ENCODE data around the gene SLC31A1. TPM values are rescaled to one million over a fixed set of nuclear protein-coding genes. Genes with fewer than 3 reads are reported as not detected.
"Not testable (repeated sequence)": the region's sequence is repeated elsewhere in the genome, so short reads cannot be mapped to it uniquely, and the experiment has no call there.

The SLC31A1 gene
- total RNA-seq, 1 experiment from 2014 or later, result 17.6 TPM

GRCh38 chr9:113290052-113290607 lies 68.8 kb downstream of the SLC31A1 start:
- Histone ChIP-seq H3K27me3 (ENCODE audit: control insufficient read depth, insufficient read depth, low read length) (no peaks in the 10 kb centered on the region), H3K27ac (ENCODE audit: low read length) (no peak overlapping the region), H3K4me1 (ENCODE audit: control insufficient read depth, insufficient read depth, low read length) (no peaks in the 10 kb centered on the region), H3K36me3 (ENCODE audit: control insufficient read depth, insufficient read depth, low read length) (peaks cover 23% of the 10 kb centered on the region), H3K9me3 (ENCODE audit: control insufficient read depth, insufficient read depth, low read depth, low read length) (no peaks in the 10 kb centered on the region), H3K4me3 (ENCODE audit: low read depth in 2 of 2, low read length in 2 of 2) (no peak overlapping the region)
- ChIA-PET CTCF (no interaction called here), POLR2A (no interaction called here)
- ATAC-seq (no peak), DNase-seq (ENCODE audit: low read depth, low spot score) (no peak)
- in situ Hi-C loops (cut with HindIII; ENCODE audit: low pct_unique_long_range_greater_than_20kb, low sequenced_read_pairs) (no loop called here), intact Hi-C loops (cut with micrococcal nuclease; ENCODE audit: unreplicated experiment) (no loop called here)
- no TSS peak for BruUV-seq (replicated peaks)
- TF ChIP-seq, protein P1, sequence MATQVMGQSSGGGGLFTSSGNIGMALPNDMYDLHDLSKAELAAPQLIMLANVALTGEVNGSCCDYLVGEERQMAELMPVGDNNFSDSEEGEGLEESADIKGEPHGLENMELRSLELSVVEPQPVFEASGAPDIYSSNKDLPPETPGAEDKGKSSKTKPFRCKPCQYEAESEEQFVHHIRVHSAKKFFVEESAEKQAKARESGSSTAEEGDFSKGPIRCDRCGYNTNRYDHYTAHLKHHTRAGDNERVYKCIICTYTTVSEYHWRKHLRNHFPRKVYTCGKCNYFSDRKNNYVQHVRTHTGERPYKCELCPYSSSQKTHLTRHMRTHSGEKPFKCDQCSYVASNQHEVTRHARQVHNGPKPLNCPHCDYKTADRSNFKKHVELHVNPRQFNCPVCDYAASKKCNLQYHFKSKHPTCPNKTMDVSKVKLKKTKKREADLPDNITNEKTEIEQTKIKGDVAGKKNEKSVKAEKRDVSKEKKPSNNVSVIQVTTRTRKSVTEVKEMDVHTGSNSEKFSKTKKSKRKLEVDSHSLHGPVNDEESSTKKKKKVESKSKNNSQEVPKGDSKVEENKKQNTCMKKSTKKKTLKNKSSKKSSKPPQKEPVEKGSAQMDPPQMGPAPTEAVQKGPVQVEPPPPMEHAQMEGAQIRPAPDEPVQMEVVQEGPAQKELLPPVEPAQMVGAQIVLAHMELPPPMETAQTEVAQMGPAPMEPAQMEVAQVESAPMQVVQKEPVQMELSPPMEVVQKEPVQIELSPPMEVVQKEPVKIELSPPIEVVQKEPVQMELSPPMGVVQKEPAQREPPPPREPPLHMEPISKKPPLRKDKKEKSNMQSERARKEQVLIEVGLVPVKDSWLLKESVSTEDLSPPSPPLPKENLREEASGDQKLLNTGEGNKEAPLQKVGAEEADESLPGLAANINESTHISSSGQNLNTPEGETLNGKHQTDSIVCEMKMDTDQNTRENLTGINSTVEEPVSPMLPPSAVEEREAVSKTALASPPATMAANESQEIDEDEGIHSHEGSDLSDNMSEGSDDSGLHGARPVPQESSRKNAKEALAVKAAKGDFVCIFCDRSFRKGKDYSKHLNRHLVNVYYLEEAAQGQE (IDR thresholded peaks at IDR 0.05; ENCODE audit: insufficient read depth in 1 of 2, low read depth in 2 of 2, low read length in 1 of 2), result no peak
- no peak for TF ChIP-seq TCF7L2 (IDR thresholded peaks at IDR 0.05; ENCODE audit: low read depth, low read length)
- no peak for TF ChIP-seq CTCF (IDR thresholded peaks at IDR 0.05)
- no peak for TF ChIP-seq SIN3A (IDR thresholded peaks at IDR 0.05; ENCODE audit: borderline replicate concordance, insufficient read depth, low read depth, low read length)
- no peak for TF ChIP-seq POLR2AphosphoS5 (IDR thresholded peaks at IDR 0.05; ENCODE audit: low read depth, low read length)

DNA sequence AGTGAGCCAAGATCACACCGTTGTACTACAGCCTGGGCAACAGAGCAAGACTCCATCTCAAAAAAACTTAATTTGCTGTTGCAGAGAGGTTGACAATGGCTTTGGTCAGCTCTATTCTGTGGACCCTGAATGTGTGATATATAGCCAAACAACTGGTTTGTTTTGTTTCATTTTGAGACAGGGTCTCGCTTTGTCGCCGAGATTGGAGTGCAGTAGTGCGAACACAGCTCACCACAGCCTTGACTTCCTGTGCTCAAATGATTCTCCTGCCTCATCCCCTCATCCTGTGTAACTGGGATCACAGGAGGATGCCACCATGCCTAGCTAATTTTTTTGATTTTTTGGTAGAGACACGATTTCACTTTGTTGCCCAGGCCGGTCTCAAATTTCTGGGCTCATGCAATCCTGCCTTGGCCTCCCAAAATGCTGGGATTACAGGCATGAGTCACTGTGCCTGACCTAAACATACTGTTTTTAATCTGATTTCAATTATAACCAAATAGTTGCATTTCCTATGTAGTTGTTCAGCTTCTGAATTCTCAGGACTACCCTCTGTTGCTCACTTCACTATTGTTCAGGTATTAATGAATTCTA lies 72.0 kb downstream of the SLC31A1 start:
- ChIA-PET POLR2A (no interaction called here), CTCF (no interaction called here)
- Histone ChIP-seq H3K4me3 (ENCODE audit: low read depth in 2 of 2, low read length in 2 of 2) (no peak overlapping the region), H3K27me3 (ENCODE audit: control insufficient read depth, insufficient read depth, low read length) (no peaks in the 10 kb centered on the region), H3K4me1 (ENCODE audit: control insufficient read depth, insufficient read depth, low read length) (no peaks in the 10 kb centered on the region), H3K9me3 (ENCODE audit: control insufficient read depth, insufficient read depth, low read depth, low read length) (no peaks in the 10 kb centered on the region), H3K27ac (ENCODE audit: low read length) (no peak overlapping the region), H3K36me3 (ENCODE audit: control insufficient read depth, insufficient read depth, low read length) (peaks cover 8% of the 10 kb centered on the region)
- no TSS peak for BruUV-seq (replicated peaks)
- in situ Hi-C loops (cut with HindIII; ENCODE audit: low pct_unique_long_range_greater_than_20kb, low sequenced_read_pairs) (no loop called here), intact Hi-C loops (cut with micrococcal nuclease; ENCODE audit: unreplicated experiment) (no loop called here)
- no peak for DNase-seq (ENCODE audit: low read depth, low spot score)
- TF ChIP-seq CTCF (IDR thresholded peaks at IDR 0.05), result no peak
- TF ChIP-seq, protein P1 (IDR thresholded peaks at IDR 0.05; ENCODE audit: insufficient read depth in 1 of 2, low read depth in 2 of 2, low read length in 1 of 2), result no peak
- no peak for TF ChIP-seq SIN3A (IDR thresholded peaks at IDR 0.05; ENCODE audit: borderline replicate concordance, insufficient read depth, low read depth, low read length)
- no peak for TF ChIP-seq TCF7L2 (IDR thresholded peaks at IDR 0.05; ENCODE audit: low read depth, low read length)
- TF ChIP-seq POLR2AphosphoS5 (IDR thresholded peaks at IDR 0.05; ENCODE audit: low read depth, low read length), result no peak
- no peak for ATAC-seq

- H3K36me3 ChIP-seq (ENCODE audit: control insufficient read depth, insufficient read depth, low read length); H3K27ac ChIP-seq (ENCODE audit: low read length); H3K27me3 ChIP-seq (ENCODE audit: control insufficient read depth, insufficient read depth, low read length); POLR2A ChIA-PET; in situ Hi-C loops (cut with HindIII; ENCODE audit: low pct_unique_long_range_greater_than_20kb, low sequenced_read_pairs); intact Hi-C loops (cut with micrococcal nuclease; ENCODE audit: unreplicated experiment); H3K4me3 ChIP-seq (ENCODE audit: low read depth in 2 of 2, low read length in 2 of 2); H3K4me1 ChIP-seq (ENCODE audit: control insufficient read depth, insufficient read depth, low read length); ATAC-seq; DNase-seq (ENCODE audit: low read depth, low spot score); BruUV-seq (replicated peaks); H3K9me3 ChIP-seq (ENCODE audit: control insufficient read depth, insufficient read depth, low read depth, low read length): not testable (repeated sequence)
- CTCF ChIA-PET, result interaction anchor here (1.0 kb wide), 1 partner anchor 21 kb away, joined by 3 read pairs; the partner anchor contains the start of genes CDC26 and PRPF4
These were observed 74.9 kb downstream of the SLC31A1 start for GRCh38 chr9:113296247-113296646.

All from Panc1 (cell line).